ENCODE data around the gene TPP1.
A peak's percentile ranks its signal among the peaks of the same experiment; 100 is the strongest.

The TPP1 gene

GRCh38 chr11:6606471-6607189 lies 12.6 kb downstream of the TPP1 start:
- peak; percentile 81 for DNase-seq (ENCODE audit: extremely low read depth, low read depth)
- TF ChIP-seq CTCF (IDR thresholded peaks at IDR 0.05; ENCODE audit: low read depth, low read length) = no peak

- DNase-seq (ENCODE audit: extremely low read depth, low read depth) = no peak
- no peak for TF ChIP-seq CTCF (IDR thresholded peaks at IDR 0.05; ENCODE audit: low read depth, low read length)
Observed at GRCh38 chr11:6604790-6605189, 14.4 kb downstream of the TPP1 start.

GRCh38 chr11:6604081-6604626 lies 15.1 kb downstream of the TPP1 start:
- DNase-seq (ENCODE audit: extremely low read depth, low read depth) = peak; percentile 36
- TF ChIP-seq CTCF (IDR thresholded peaks at IDR 0.05; ENCODE audit: low read depth, low read length) = peak; percentile 36

- peak; percentile 23 for TF ChIP-seq CTCF (IDR thresholded peaks at IDR 0.05; ENCODE audit: low read depth, low read length)
- DNase-seq (ENCODE audit: extremely low read depth, low read depth) = peak; percentile 61
Observed at GRCh38 chr11:6603287-6604080, 15.7 kb downstream of the TPP1 start, which contains the start of the genes ILK and RRP8. ILK (plus strand) TSS chr11:6603774; CDS start chr11:6604272, 498 bp downstream. RRP8 (minus strand) TSS chr11:6603616; CDS start chr11:6603502, 114 bp downstream.

GRCh38 chr11:6602096-6602940 lies 16.9 kb downstream of the TPP1 start:
- no peak for TF ChIP-seq CTCF (IDR thresholded peaks at IDR 0.05; ENCODE audit: low read depth, low read length)
- no peak for DNase-seq (ENCODE audit: extremely low read depth, low read depth)

GRCh38 chr11:6601041-6601461 lies 18.2 kb downstream of the TPP1 start:
- no peak for TF ChIP-seq CTCF (IDR thresholded peaks at IDR 0.05; ENCODE audit: low read depth, low read length)
- DNase-seq (ENCODE audit: extremely low read depth, low read depth) = no peak
